ENCODE data around the gene NBEAL1. TPM values are rescaled to one million over a fixed set of nuclear protein-coding genes. Genes with fewer than 3 reads are reported as not detected.
A peak's percentile ranks its signal among the peaks of the same experiment; 100 is the strongest.
"Not testable (repeated sequence)": the region's sequence is repeated elsewhere in the genome, so short reads cannot be mapped to it uniquely, and the experiment has no call there.

NBEAL1 gene
- total RNA-seq, 2 donors from 2014 or later = 29.6 to 31.6 TPM

DNA sequence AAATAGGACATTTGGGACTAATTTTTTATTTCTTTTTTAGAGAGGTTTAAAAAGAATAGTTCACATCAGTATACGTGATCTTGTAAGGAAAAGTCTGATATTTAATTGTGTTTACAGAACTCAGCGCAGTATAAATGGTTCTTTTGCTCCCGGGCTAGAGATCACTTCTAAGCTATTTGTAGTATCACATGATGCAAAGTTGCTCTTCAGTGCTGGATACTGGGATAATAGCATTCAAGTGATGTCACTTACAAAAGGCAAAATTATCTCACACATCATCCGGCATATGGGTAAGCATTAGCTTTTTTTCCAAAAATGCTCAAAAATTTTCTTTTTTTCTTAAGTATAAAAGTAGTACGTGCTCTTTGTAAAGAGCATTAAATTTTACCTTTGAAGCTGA, 186.8 kb downstream of the NBEAL1 start:
- no peak for TF ChIP-seq POLR2A (IDR thresholded peaks at IDR 0.05)
- TF ChIP-seq CTCF (IDR thresholded peaks at IDR 0.05) = no peak
- Histone ChIP-seq H3K27ac (no peak overlapping the region), H3K9me3 (no peaks in the 10 kb centered on the region), H3K4me1 (no peaks in the 10 kb centered on the region), H3K27me3 (no peaks in the 10 kb centered on the region), H3K36me3 (replicated peaks in 1 of 2; ENCODE audit: insufficient read depth in 1 of 2, low read depth in 2 of 2) (peaks cover 0 to 2% of the 10 kb centered on the region in 2 donors), H3K4me3 (no peak overlapping the region)
- 91 to 94% methylated on average over 5 of the region's 5 CpGs for WGBS, 2 donors
- DNase-seq (no peak), ATAC-seq (no peak)
- intact Hi-C loops (cut with DNase I) = no loop called here

- peaks cover 0 to 5% of the 10 kb centered on the region in 2 donors for H3K36me3 ChIP-seq (replicated peaks in 1 of 2; ENCODE audit: insufficient read depth in 1 of 2, low read depth in 2 of 2)
- WGBS, 2 donors = 100% methylated on average over 1 of the region's 1 CpG
- H3K9me3 ChIP-seq = no peaks in the 10 kb centered on the region
- ATAC-seq (no peak), DNase-seq (no peak)
- no peaks in the 10 kb centered on the region for H3K4me1 ChIP-seq
- H3K27me3 ChIP-seq = no peaks in the 10 kb centered on the region
- no peak overlapping the region for H3K27ac ChIP-seq
- TF ChIP-seq CTCF (IDR thresholded peaks at IDR 0.05) (no peak), POLR2A (IDR thresholded peaks at IDR 0.05) (no peak)
- intact Hi-C loops (cut with DNase I) = no loop called here
- no peak overlapping the region for H3K4me3 ChIP-seq
These were observed 194.9 kb downstream of the NBEAL1 start for GRCh38 chr2:203209538-203209937.

- intact Hi-C loops (cut with DNase I) = no loop called here
- DNase-seq (peak in 3 of 4 donors; percentile 15 to 39 (median 19)), ATAC-seq (peak; percentile 62)
- H3K27ac ChIP-seq = no peak overlapping the region
- no peak overlapping the region for H3K4me3 ChIP-seq
- peaks cover 9% of the 10 kb centered on the region for H3K4me1 ChIP-seq
- TF ChIP-seq CTCF (IDR thresholded peaks at IDR 0.05) (peak; percentile 28 to 66 (median 64)), POLR2A (IDR thresholded peaks at IDR 0.05) (no peak)
- WGBS, 2 donors = 84 to 86% methylated on average over 2 of the region's 2 CpGs
- no peaks in the 10 kb centered on the region for H3K36me3 ChIP-seq (replicated peaks in 1 of 2; ENCODE audit: insufficient read depth in 1 of 2, low read depth in 2 of 2)
- no peaks in the 10 kb centered on the region for H3K27me3 ChIP-seq
- H3K9me3 ChIP-seq = no peaks in the 10 kb centered on the region
These were observed 210.9 kb downstream of the NBEAL1 start for GRCh38 chr2:203225423-203226039.

GRCh38 chr2:203229674-203230073, 215.0 kb downstream of the NBEAL1 start:
- H3K36me3 ChIP-seq (replicated peaks in 1 of 2; ENCODE audit: insufficient read depth in 1 of 2, low read depth in 2 of 2); ATAC-seq; intact Hi-C loops (cut with DNase I); H3K27me3 ChIP-seq; H3K4me3 ChIP-seq; DNase-seq; H3K9me3 ChIP-seq; H3K4me1 ChIP-seq; H3K27ac ChIP-seq: not testable (repeated sequence)
- 53 to 77% methylated on average over 2 of the region's 2 CpGs for WGBS, 2 donors

GRCh38 chr2:203237346-203238238, 222.9 kb downstream of the NBEAL1 start:
- H3K27ac ChIP-seq = peak overlapping the region in 2 of 4 donors; percentile 94 to 100

More at GRCh38 chr2:203237346-203238238, 222.9 kb downstream of the NBEAL1 start:
- ATAC-seq = no peak
- WGBS, 2 donors = 87 to 89% methylated on average over 16 of the region's 16 CpGs
- TF ChIP-seq POLR2A (IDR thresholded peaks at IDR 0.05) = no peak
- TF ChIP-seq CTCF (IDR thresholded peaks at IDR 0.05) = no peak
- Histone ChIP-seq H3K9me3 (no peaks in the 10 kb centered on the region), H3K27me3 (no peaks in the 10 kb centered on the region), H3K4me3 (peak overlapping the region in 1 of 2 donors; percentile 56), H3K36me3 (replicated peaks in 1 of 2; ENCODE audit: insufficient read depth in 1 of 2, low read depth in 2 of 2) (no peaks in the 10 kb centered on the region), H3K4me1 (peaks cover 18% of the 10 kb centered on the region)
- intact Hi-C loops (cut with DNase I) = no loop called here
- no peak for DNase-seq
